Mucosa of gallbladder (tissue), 1 donor: ENCODE results near the gene PHOX2A. TPM values are rescaled to one million over a fixed set of nuclear protein-coding genes. Genes with fewer than 3 reads are reported as not detected.
"Not testable (repeated sequence)": the region's sequence is repeated elsewhere in the genome, so short reads cannot be mapped to it uniquely, and the experiment has no call there.

Experiments used
- DNase-seq: peaks from one replicate; pipeline ENCODE4 v3.0.0-alpha.2; 2020; ENCODE audit warnings: low spot score
- total RNA-seq: library from RNA; stranded (reverse); gene quantifications from one replicate; pipeline ENCODE4 v1.2.1, GENCODE V29; 2021
- donor health status: DM: no; HTN: no; CAD: no.

PHOX2A gene
- 0.14 TPM for total RNA-seq

- DNase-seq = no peak
Measured at GRCh38 chr11:72244060-72244360, at the start of gene PHOX2A. Gene PHOX2A, minus strand, starts transcription at chr11:72244176. Its CDS starts 172 bp downstream, at chr11:72244004.

DNA sequence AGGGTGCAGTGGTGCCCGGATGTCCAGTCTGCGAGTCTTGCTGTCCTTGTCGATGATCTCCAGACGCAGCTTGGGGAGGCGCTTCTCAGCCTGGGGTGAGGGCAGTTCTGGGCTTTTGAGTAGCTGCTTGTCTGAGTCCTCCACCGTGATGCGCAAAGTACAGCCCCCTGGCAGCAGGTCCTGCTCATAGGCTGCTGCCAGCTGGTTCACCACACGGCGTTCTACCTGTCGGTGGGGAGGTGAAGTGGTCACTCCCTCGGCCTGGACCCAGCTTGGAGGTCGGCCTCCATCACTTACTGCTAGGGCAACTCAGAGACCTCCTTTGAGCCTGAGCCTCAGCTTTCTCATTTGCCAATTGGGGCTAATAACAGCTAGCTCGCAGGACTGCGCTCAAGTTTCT is 49.4 kb upstream of the PHOX2A start:
- no peak for DNase-seq

DNA sequence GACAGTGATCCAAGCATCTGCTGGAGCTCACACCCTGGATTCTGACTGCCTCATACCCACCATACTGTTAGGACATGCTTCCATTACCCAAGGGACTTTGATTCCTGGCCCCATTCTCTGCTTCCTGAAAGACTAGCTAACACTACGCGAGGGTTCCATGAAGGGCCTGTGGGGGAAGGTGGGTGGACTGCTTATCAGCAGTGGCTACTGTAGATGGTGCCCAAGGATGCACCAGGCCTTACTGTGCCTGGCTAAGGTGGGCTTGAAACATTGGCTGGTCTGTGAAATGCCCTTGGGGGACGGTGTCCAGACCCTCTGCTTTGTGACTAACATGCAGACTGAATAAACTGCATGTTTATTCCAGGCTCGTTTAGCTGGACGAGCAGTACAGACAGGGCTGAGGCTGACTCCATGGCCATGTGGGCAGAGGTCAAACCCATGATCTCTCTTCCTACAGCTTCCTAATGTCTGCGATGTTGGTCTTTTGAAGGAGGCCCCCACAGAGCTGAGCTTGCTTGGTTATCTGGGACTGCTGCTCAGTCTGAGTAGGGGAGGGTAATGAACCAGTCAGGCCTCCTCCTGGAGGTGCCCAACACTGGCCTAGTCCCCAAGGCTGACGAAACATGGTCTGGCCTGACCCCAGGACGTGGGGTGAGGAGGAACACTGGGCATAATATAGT is 48.3 kb upstream of the PHOX2A start:
- no peak for DNase-seq

DNA sequence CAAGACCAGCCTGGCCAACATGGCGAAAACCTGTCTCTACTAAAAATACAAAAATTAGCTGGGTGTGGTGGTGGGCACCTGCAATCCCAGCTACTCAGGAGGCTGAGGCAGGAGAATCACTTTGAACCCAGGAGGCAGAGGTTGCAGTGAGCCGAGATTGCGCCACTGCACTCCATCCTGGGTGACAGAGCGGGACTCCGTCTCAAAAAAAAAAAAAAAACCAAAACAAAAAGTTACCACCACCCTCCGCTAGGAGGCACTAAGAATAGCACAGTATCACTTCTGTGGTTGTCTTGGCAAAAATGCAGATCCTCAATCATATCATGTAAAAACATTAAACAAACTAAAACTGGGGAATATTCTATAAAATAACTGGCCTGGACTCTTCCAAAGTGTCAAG is 46.8 kb upstream of the PHOX2A start:
- DNase-seq = not testable (repeated sequence)

- DNase-seq = no peak
Measured at GRCh38 chr11:72287293-72287692, 43.3 kb upstream of the PHOX2A start.

DNA sequence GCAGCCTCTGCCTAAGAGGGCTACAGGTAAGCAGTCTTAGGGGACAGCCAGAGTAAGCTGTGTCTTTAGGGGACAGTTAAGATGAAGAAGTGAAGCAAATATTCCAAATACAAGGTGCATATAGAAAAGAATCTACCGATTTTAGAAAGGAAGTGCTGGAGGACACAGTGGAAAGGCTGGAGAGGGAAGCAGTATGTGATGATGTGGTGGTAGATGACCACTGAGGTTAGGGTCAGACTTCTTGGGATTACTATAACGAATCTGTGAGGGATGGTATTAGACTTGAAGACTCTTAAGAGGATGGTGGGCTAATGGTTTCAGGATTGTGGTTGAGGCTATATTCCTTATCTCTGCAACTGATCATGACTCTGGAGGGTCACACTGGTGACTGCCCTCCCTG is 40.0 kb upstream of the PHOX2A start:
- no peak for DNase-seq

- no peak for DNase-seq
Measured at GRCh38 chr11:72280726-72281315, 36.8 kb upstream of the PHOX2A start.

- no peak for DNase-seq
Measured at GRCh38 chr11:72280037-72280436, 36.1 kb upstream of the PHOX2A start.

GRCh38 chr11:72278905-72279304 is 34.9 kb upstream of the PHOX2A start:
- DNase-seq = no peak

DNA sequence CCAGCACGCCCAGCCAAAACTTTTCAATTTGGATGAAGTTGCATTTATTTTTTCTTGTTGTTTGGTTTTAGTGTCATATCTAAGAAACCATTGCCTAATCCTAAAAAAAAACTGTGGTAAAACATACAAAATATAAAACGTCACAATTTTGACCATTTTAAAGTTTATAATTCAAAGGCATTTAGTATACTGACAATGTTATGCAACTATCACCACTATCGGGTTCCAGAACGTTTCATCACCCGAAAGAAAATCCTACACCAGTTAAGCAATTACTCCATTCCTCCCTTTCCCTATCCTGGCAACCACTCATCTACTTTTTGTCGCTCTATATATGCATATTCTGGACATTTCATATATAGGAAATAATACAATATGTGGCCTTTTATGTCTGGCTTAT is 30.5 kb upstream of the PHOX2A start:
- no peak for DNase-seq

DNA sequence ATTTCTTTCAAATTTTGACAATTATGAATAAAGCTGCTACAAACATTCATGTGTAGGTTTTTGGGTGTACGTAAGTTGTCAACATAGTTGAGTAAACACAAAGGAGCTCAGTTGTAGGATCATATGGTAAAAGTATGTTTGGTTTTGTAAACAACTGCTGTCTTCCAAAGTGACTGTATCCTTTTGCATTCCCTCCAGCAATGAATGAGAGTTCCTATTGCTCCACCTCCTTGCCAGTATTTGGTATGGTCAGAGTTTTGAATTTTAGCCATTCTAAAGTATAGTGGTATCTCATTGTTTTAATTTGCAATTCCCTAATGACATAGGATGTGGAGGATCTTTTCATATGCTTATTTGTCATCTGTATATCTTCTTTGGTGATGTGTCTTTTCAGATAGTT is 28.0 kb upstream of the PHOX2A start:
- no peak for DNase-seq

DNA sequence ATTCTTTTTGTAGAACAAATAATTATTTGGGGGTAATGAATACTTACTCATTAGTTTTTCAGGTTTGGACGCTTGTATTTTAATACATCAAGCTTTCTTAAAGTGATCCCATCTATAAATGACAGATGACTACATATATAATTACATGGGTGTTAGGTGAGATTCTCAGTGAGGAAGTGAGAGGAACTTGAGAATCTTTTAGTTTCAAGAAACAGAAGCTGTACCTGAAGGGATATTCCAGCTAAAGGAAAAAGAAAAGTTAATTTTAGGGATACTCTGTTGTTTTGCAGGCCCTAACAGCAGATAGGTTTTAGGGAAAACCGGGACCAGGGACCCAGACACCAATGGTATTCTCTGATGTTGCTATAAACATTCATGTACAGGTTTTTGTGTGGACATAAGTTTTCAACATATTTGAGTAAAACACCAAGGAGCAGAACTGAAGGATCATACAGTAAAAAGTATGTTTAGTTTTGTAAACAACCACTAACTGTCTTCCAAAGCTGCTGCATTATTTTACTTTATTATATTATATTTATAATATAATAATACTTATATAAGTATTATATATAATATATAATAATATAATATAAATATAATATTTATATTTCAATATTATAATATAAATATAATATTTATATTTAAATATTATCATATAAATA is 24.1 kb upstream of the PHOX2A start:
- no peak for DNase-seq

DNA sequence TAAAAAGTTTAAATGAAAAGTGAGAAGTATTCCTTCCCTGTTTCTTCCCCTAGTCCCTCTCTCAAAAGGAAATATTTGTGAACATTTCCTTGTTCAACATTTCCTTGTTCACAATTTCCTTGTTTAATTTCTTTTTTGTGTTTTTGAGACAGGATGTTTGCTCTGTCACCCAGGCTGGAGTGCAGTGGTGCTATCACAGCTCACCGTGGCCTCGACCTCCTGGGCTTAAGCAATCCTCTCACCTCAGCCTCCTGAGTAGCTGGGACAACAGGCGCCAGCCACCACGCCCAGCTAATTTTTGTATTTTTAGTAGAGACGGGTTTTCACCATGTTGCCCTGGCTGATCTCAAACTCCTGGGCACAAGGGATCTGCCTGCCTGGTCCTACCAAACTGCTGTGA is 23.0 kb upstream of the PHOX2A start:
- DNase-seq = not testable (repeated sequence)

GRCh38 chr11:72265951-72266350 is 22.0 kb upstream of the PHOX2A start:
- DNase-seq = no peak

DNA sequence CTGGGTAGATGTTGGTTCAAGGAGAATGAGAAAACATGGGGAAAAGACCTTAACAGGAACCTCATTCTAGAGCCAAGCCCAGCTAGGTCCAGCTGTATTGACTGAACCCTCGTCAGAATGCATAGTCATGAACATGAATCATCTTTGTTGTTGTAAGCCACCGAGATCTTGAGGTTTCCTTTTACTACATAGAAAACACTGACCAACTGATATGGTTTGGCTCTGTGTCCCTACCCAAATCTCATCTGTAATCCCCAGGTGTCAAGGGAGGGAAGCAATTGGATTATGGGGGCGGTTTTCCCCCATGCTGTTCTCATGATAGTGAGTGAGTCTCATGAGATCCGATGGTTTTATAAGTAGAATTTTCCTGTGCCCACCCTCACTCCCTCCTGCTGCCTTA is 19.4 kb upstream of the PHOX2A start:
- no peak for DNase-seq

DNA sequence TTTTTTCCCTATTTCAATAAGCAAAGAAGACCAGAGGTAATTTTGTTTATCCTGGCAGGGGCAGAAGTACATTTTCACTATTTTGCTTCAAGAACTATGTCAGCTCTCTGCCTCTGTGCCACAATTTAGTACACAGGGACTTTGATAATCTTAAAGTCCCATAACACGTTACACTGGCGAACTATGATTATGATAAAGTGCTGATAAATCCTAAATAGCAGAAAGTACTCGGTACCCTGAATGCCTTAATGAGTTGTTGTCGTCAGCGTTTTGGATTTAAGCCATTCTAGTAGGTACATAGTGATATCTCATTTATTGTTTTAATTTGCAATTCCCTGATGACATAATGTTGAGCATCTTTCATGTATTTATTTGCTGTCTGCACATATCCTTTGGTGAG is 16.6 kb upstream of the PHOX2A start:
- DNase-seq = no peak

DNA sequence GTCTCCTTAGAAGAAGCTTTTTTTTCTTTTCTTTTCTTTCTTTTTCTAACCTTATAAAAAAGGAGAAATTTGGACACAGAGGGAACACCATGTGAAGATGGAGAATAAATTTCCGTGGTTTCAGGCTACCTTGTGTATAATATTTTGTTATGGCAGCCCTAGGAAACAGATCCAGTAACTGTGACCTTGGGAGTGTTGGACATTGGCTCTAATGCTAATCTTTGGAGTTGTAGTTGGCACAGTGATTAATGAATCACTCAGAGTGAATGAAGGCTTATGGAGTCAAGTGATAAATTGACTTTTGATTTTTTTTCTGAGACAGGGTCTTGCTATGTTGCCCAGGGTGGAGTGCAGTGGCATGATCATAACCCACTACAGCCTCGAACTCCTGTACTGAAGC is 15.5 kb upstream of the PHOX2A start:
- DNase-seq = no peak

DNA sequence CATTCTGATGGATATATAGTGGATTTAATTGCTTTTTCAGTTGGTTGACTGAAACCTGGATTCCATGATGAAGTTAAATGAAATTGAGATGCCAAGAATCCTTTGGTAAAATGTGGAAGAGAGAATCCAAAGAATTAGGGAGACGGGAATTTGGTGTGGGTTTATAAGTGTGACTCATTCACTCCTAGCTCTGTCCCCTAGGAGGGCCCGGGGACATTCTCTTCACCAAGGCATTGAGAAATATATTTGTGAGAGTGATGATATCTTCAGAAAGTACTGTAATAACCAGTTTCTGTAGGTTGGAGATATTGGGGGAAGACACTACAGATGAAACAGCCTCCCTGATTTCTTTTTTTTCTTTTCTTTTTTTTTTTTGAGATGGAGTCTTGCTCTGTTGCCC is 13.6 kb upstream of the PHOX2A start:
- no peak for DNase-seq

GRCh38 chr11:72254299-72254993 is 10.5 kb upstream of the PHOX2A start:
- no peak for DNase-seq

GRCh38 chr11:72253392-72253791 is 9.4 kb upstream of the PHOX2A start:
- DNase-seq = no peak

DNA sequence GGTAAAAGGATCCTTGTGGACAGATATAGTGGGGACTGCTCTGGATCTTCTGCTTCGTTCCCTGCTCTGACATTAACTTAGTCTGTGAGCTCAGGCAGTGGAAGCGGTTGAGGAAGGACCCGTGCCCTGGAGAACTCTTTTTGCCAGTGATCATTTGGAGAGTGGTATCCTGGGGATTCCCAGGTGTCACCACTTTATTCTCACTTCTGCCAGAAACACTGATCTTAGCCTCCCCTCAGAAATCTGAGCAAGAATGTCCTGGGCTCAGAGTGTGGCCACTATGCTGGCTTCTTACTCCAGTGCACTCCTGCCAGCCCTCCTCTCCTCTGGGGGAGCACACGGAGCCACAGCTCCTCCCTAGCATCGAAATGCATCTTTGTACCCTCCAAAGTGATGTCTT is 7.6 kb upstream of the PHOX2A start:
- no peak for DNase-seq

GRCh38 chr11:72250661-72251464 is 6.9 kb upstream of the PHOX2A start:
- DNase-seq = no peak
